Astrocyte of the spinal cord (primary cell): ENCODE results near the gene SSR1.

Source experiments
- DNase-seq: peaks from one replicate; pipeline ENCODE4 v3.0.0; 2011; ENCODE audit warnings: low read depth, low spot score
- H3K4me3 ChIP-seq: 2 replicates; pipeline ENCODE4 v1.5.1; 2011; ENCODE audit warnings: low read depth, mild to moderate bottlenecking, low read length, moderate library complexity
- in situ Hi-C: cut with HindIII; loops from 2 replicates; pipeline ENCODE4 v1.10.0; 2017; ENCODE audit warnings: low sequenced_read_pairs
- TF ChIP-seq, protein P1 (sequence below): IDR thresholded peaks from 2 replicates; pipeline ENCODE4 v1.5.1; 2012; ENCODE audit warnings: low read depth, mild to moderate bottlenecking, low read length, inconsistent platforms

Gene SSR1

GRCh38 chr6:7262746-7263518 is 50.1 kb downstream of the SSR1 start:
- no peak for DNase-seq
- in situ Hi-C loops, result no loop called here
- no peak overlapping the region for H3K4me3 ChIP-seq
- TF ChIP-seq, protein P1, sequence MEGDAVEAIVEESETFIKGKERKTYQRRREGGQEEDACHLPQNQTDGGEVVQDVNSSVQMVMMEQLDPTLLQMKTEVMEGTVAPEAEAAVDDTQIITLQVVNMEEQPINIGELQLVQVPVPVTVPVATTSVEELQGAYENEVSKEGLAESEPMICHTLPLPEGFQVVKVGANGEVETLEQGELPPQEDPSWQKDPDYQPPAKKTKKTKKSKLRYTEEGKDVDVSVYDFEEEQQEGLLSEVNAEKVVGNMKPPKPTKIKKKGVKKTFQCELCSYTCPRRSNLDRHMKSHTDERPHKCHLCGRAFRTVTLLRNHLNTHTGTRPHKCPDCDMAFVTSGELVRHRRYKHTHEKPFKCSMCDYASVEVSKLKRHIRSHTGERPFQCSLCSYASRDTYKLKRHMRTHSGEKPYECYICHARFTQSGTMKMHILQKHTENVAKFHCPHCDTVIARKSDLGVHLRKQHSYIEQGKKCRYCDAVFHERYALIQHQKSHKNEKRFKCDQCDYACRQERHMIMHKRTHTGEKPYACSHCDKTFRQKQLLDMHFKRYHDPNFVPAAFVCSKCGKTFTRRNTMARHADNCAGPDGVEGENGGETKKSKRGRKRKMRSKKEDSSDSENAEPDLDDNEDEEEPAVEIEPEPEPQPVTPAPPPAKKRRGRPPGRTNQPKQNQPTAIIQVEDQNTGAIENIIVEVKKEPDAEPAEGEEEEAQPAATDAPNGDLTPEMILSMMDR, result no peak

GRCh38 chr6:7261852-7262461 is 51.0 kb downstream of the SSR1 start:
- TF ChIP-seq, protein P1, result no peak
- no peak for DNase-seq
- in situ Hi-C loops, result no loop called here
- H3K4me3 ChIP-seq, result peak overlapping the region; percentile 70

DNA sequence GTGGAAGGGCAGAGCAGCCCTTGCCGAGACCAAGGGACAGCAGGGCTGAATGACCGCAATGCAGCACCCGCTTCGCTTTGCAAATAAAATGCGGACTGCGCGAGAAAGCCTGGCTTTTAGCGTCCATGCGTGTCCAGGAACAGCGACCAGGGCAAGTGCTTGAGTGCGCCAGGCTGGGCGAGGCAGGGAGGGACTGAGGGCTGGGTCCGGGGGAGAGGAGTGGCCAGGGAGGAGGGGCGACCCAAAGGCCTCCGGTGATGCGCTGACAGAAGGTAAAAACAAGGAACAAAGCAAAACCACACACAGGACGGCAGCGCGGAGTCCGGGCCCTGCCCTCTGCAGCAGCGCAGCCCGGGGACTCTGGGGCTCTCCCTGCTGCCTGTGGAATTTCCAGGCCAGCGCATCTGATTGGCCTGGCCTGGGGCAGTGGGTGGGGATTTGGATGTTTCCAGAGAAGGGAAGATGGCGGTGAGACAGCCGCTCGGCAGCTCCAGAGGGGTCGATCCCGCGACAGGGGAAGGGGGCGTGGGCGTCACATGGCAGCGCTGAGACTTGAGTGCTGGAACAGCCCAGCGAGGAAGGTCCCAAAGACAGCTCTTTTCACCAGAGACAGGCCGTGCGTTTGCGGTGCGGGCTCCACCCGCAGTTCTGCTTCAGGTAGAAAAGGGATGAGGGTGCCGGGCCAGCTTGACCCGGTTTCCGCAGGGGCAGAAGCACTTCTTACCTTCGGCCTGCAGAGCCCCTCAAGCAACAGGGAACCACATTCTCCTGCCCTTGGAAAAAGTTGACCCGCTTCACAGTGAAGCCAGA is 51.8 kb downstream of the SSR1 start:
- in situ Hi-C loops, result no loop called here
- peak overlapping the region; percentile 70 for H3K4me3 ChIP-seq
- TF ChIP-seq, protein P1, result no peak
- peak; percentile 86 for DNase-seq

GRCh38 chr6:7260291-7261031 is 52.5 kb downstream of the SSR1 start:
- no peak for DNase-seq
- in situ Hi-C loops, result no loop called here
- peak overlapping the region; percentile 70 for H3K4me3 ChIP-seq
- TF ChIP-seq, protein P1, result no peak

DNA sequence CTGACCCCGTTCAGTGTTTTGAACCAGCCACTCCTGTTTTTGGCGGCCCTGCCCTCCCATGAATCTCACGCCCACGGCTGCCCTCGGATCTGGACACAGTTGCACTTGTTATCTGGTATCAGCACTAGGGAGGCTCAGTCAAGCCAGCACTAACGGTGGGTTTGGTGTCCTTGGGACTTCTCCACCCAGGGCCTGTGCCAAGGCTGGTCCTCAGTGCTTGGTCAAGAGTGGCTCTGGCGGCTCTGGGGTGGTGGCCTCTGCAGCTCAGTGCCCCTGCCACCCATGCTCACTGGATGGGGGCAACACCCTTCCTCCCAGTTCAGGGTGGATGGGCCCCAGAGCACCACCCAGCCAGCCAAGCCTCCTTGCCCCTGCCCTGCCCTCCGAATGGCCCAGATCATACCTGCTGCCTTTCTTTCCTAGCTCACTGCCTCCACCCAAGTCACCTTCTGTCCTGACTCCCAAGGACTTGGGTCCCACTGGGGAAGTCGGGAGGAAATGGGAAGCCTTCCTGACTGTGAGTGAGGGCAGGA is 54.7 kb downstream of the SSR1 start:
- no peak overlapping the region for H3K4me3 ChIP-seq
- TF ChIP-seq, protein P1, result no peak
- in situ Hi-C loops, result no loop called here
- DNase-seq, result no peak
